Gastrocnemius medialis (tissue), 4 donors: ENCODE data around the gene RPL4. TPM values are rescaled to one million over a fixed set of nuclear protein-coding genes. Genes with fewer than 3 reads are reported as not detected.

Source experiments
- ATAC-seq, 2 donors: fragments of 150-250 bp; one replicate each; pipeline ENCODE4 v1.9.1; 2016
- DNase-seq, 2 donors: peaks; one replicate each; pipeline ENCODE4 v3.0.0-alpha.2; 2019
- H3K27ac ChIP-seq, 4 donors: fragments of 200-600 bp; sonication (generic); 1 replicate in 1 of 4; 2 replicates in 3 of 4; pipeline ENCODE4 v1.5.1; 2016 to 2018; ENCODE audit warnings: mild to moderate bottlenecking in 2 of 4, moderate library complexity in 1 of 4
- H3K27me3 ChIP-seq, 3 donors: fragments of 200-600 bp; sonication (generic) in 2 of 3; 1 replicate in 1 of 3; 2 replicates in 2 of 3; pipeline versions ENCODE4 v1.5.1 to v1.6.0; 2016 to 2019; ENCODE audit warnings: mild to moderate bottlenecking in 1 of 3, moderate library complexity in 1 of 3
- H3K36me3 ChIP-seq, 2 donors: fragments of 200-600 bp; sonication (generic) in 1 of 2; one replicate each; pipeline ENCODE4 v1.5.1; 2017 to 2018
- H3K4me1 ChIP-seq, 2 donors: fragments of 200-600 bp; sonication (generic) in 1 of 2; one replicate each; pipeline ENCODE4 v1.5.1; 2016 to 2017; ENCODE audit warnings: mild to moderate bottlenecking in 2 of 2
- H3K4me3 ChIP-seq, 4 donors: fragments of 200-600 bp; sonication (generic) in 3 of 4; 1 replicate in 1 of 4; 2 replicates in 3 of 4; pipeline ENCODE4 v1.5.1; 2016 to 2019; ENCODE audit warnings: mild to moderate bottlenecking in 2 of 4
- H3K9me3 ChIP-seq, 3 donors: fragments of 200-600 bp; sonication (generic) in 2 of 3; 1 replicate in 1 of 3; 2 replicates in 2 of 3; pipeline ENCODE4 v1.5.1; 2016 to 2019
- CTCF ChIP-seq, 5 experiments: fragments of 450-650 bp in 3 of 5; fragments of 200-600 bp in 2 of 5; sonication (generic) in 2 of 5; IDR thresholded peaks in 4 of 5; conservative IDR thresholded peaks in 1 of 5; 1 replicate in 4 of 5; 2 replicates in 1 of 5; pipeline ENCODE4 v1.5.1; 2016 to 2019; ENCODE audit warnings: antibody characterized with exemption in 5 of 5, mild to moderate bottlenecking in 3 of 5, moderate library complexity in 3 of 5
- POLR2A ChIP-seq, 2 donors: fragments of 450-650 bp; IDR thresholded peaks; one replicate each; pipeline ENCODE4 v1.6.1; 2017; ENCODE audit warnings: antibody characterized with exemption in 2 of 2, mild to moderate bottlenecking in 2 of 2, moderate library complexity in 2 of 2
- in situ Hi-C, 4 donors: fragments of 200-750 bp; cut with MboI; loops; one replicate each; pipeline versions ENCODE4 v1.15.0 to v1.8.0; 2017; ENCODE audit warnings: low sequenced_read_pairs in 4 of 4
- intact Hi-C: fragments of 100-400 bp; cut with DNase I; formaldehyde crosslinking; loops from one replicate; pipeline ENCODE4 v1.15.1; 2023; ENCODE audit warnings: low total_unique reads
- total RNA-seq, 4 donors: library from RNA; depleted of rRNA; stranded (reverse); fragments of >200 nt; gene quantifications; one replicate each; pipeline versions ENCODE4 v1.1.0 to v1.2.3, GENCODE V29; 2016

The RPL4 gene
- total RNA-seq, 4 donors from 2014 or later: 2,613 to 4,567 (median 3,688) TPM

GRCh38 chr15:66496951-66497501 is 7.6 kb downstream of the RPL4 start:
- peaks cover 3 to 69% of the 10 kb centered on the region in 2 donors for H3K36me3 ChIP-seq
- peak; percentile 22 to 33 for ATAC-seq

GRCh38 chr15:66494262-66494661 is 10.4 kb downstream of the RPL4 start:
- no peak for TF ChIP-seq CTCF (IDR thresholded peaks at IDR 0.05 in 4 of 5, conservative IDR thresholded peaks at IDR 0.05 in 1 of 5)
- TF ChIP-seq POLR2A (IDR thresholded peaks at IDR 0.05): no peak
- Histone ChIP-seq H3K27ac (no peak overlapping the region), H3K27me3 (no peaks in the 10 kb centered on the region), H3K9me3 (no peaks in the 10 kb centered on the region), H3K4me3 (no peak overlapping the region), H3K36me3 (peaks cover 0 to 69% of the 10 kb centered on the region in 2 donors), H3K4me1 (peaks cover 25 to 33% of the 10 kb centered on the region in 2 donors)
- intact Hi-C loops (loop anchor here (10.0 kb wide), 3 partner anchors 139 to 1309 kb away; partner anchors contain the start of genes CLPX, RAB11A and TIPIN), in situ Hi-C loops (loop anchor here in 1 of 4 donors (10.0 kb wide), 1 partner anchor 109 kb away; the partner anchor contains the start of gene MAP2K1)
- ATAC-seq (no peak), DNase-seq (no peak)

More at GRCh38 chr15:66496951-66497501, 7.6 kb downstream of the RPL4 start:
- Histone ChIP-seq H3K4me1 (peaks cover 21 to 25% of the 10 kb centered on the region in 2 donors), H3K27me3 (no peaks in the 10 kb centered on the region), H3K27ac (peak overlapping the region; percentile 90 to 95 (median 92)), H3K4me3 (peak overlapping the region; percentile 72 to 96 (median 88)), H3K9me3 (no peaks in the 10 kb centered on the region)
- no peak for DNase-seq
- in situ Hi-C loops (loop anchor here in 2 of 4 donors (5.0 to 10.0 kb wide), 2 partner anchors 110 to 112 kb away; partner anchors contain the start of gene MAP2K1 (in 2 of the 2)), intact Hi-C loops (loop anchor here (1.0 to 10.0 kb wide), 5 partner anchors 111 to 1312 kb away; partner anchors contain the start of genes CLPX, DIS3L, MAP2K1 and RAB11A)
- no peak for TF ChIP-seq POLR2A (IDR thresholded peaks at IDR 0.05)
- TF ChIP-seq CTCF (IDR thresholded peaks at IDR 0.05 in 4 of 5, conservative IDR thresholded peaks at IDR 0.05 in 1 of 5): no peak

GRCh38 chr15:66491846-66492245 is 12.8 kb downstream of the RPL4 start:
- Histone ChIP-seq H3K27me3 (no peaks in the 10 kb centered on the region), H3K36me3 (peaks cover 0 to 82% of the 10 kb centered on the region in 2 donors), H3K4me1 (peaks cover 15 to 26% of the 10 kb centered on the region in 2 donors), H3K4me3 (no peak overlapping the region), H3K9me3 (no peaks in the 10 kb centered on the region), H3K27ac (peak overlapping the region in 1 of 4 donors; percentile 17)
- DNase-seq (no peak), ATAC-seq (peak in 1 of 2 donors; percentile 32)
- intact Hi-C loops: loop anchor here (10.0 kb wide), 3 partner anchors 137 to 1307 kb away; partner anchors contain the start of genes CLPX, RAB11A and TIPIN
- in situ Hi-C loops: loop anchor here in 1 of 4 donors (10.0 kb wide), 1 partner anchor 107 kb away; the partner anchor contains the start of gene MAP2K1
- TF ChIP-seq CTCF (IDR thresholded peaks at IDR 0.05 in 4 of 5, conservative IDR thresholded peaks at IDR 0.05 in 1 of 5) (no peak), POLR2A (IDR thresholded peaks at IDR 0.05) (no peak)

- H3K4me1 ChIP-seq: peaks cover 4 to 17% of the 10 kb centered on the region in 2 donors
- H3K27me3 ChIP-seq: no peaks in the 10 kb centered on the region
- DNase-seq: no peak
- H3K4me3 ChIP-seq: no peak overlapping the region
- H3K9me3 ChIP-seq: no peaks in the 10 kb centered on the region
- peak in 1 of 2 donors; percentile 54 for ATAC-seq
- no peak overlapping the region for H3K27ac ChIP-seq
- peaks cover 0 to 92% of the 10 kb centered on the region in 2 donors for H3K36me3 ChIP-seq
- intact Hi-C loops (loop anchor here (5.0 kb wide), 1 partner anchor 82 kb away; no protein-coding TSS in a partner anchor), in situ Hi-C loops (loop anchor here in 1 of 4 donors (5.0 kb wide), 1 partner anchor 102 kb away; the partner anchor contains the start of gene MAP2K1)
- no peak for TF ChIP-seq POLR2A (IDR thresholded peaks at IDR 0.05)
- TF ChIP-seq CTCF (IDR thresholded peaks at IDR 0.05 in 4 of 5, conservative IDR thresholded peaks at IDR 0.05 in 1 of 5): no peak
Observed at GRCh38 chr15:66489179-66489791, 15.4 kb downstream of the RPL4 start.
